DMS 273 (cell line): Measurements from ENCODE around the gene PLSCR3.
A peak's percentile ranks its signal among the peaks of the same experiment; 100 is the strongest.
"Not testable (repeated sequence)": the region's sequence is repeated elsewhere in the genome, so short reads cannot be mapped to it uniquely, and the experiment has no call there.

Experiments used
- DNase-seq: peaks from one replicate; lab custom pipeline; 2025; ENCODE audit not compliant: unreplicated experiment; lab: John Stamatoyannopoulos, UW

The PLSCR3 gene

DNA sequence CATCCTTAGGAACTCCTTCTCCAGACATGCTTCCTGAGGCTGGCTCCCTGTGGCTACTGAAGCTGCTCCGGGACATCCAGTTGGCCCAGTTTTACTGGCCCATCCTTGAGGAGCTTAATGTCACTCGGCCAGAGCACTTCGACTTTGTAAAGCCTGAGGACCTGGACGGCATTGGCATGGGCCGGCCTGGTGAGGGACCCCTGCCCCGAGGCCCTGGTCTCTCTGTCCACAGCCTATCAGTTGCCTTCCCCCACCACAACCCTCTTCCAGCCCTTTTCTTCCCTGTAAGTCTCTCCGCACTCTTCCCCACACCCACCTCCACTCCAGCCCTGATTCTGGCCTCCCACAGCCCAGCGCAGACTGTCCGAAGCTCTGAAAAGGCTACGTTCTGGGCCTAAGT lies 11.4 kb downstream of the PLSCR3 start:
- DNase-seq: no peak

GRCh38 chr17:7380855-7381683 lies 13.3 kb downstream of the PLSCR3 start, which contains the start of gene TNK1:
TNK1 (plus strand) TSS chr17:7381089; CDS start chr17:7382927, 1,838 bp downstream.
- DNase-seq: peak; percentile 11

DNA sequence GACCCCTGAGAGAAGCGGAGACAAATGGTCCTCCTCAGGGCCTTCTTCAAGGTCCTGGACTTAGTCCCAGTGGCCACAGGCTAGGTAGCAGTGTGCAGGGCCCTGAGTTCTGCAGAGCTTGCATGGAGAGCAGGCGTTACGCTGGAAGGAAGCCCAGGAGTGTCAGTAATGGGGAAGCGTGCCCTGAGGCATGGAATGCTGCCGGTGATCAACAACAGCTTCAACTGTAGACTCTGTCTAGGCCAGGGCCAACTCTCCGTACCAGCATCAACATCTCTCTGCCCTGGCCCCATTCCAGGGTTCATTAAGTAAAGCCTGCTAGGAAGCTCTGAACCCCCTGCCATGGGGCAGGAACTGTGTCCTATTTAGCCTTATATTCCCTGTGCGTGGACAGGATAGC lies 14.0 kb downstream of the PLSCR3 start:
- peak; percentile 43 for DNase-seq

DNA sequence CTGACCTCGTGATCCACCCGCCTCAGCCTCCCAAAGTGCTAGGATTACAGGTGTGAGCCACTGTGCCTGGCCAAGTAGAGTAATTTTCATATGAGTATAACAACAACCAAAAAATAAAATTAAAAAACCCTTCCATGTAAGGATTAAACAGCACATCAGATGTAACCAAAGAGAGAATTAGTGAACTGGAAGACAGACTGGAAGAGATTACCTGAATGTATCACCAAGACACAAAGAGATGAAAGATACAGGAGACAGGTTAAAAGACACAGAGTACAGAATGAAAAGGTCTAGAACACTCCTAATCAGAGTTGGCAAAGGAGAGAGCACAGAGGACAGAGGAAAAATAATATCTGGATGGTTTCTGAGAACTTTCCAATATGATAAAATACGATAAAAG lies 15.2 kb downstream of the PLSCR3 start:
- DNase-seq: no peak

- no peak for DNase-seq
Observed at GRCh38 chr17:7374353-7374752, 20.0 kb downstream of the PLSCR3 start.

DNA sequence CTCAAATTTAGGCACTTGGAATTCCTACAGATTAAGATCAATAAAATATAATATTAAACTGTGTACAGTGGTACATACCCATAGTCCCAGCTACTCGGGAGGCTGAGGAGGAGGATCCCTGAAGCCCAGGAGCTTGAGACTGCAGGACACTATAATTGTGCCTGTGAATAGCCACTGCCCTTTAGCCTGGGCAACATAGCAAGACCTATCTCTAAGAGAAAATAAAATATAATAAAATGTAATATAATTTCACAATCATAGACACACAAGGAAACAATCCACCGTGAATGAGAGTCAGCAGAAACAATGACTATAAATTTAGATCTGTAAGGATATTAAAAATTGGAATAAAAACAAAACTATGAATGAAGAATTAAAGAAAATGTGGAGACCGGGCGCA lies 23.5 kb downstream of the PLSCR3 start:
- no peak for DNase-seq

DNA sequence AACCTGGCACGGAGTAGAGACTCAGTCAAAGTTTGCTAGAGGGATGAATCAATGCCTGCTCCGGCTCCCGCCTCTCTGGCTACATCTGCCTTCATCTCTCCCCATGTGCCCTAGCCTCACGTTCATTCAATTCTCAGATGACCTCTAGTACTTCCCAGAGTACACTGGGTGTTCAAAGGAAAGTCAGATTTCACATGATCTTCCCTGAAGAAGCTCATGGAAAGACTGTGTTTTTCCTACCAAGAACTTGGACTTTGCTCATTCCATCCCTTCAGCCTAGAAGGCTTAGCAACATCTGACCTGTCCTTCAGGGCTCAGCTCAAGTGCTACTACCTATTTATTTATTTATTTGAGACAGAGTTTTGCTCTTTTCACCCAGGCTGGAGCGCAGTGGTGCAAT lies 24.5 kb downstream of the PLSCR3 start:
- no peak for DNase-seq

- DNase-seq: not testable (repeated sequence)
Observed at GRCh38 chr17:7368599-7368994, 25.7 kb downstream of the PLSCR3 start.

GRCh38 chr17:7367918-7368598 lies 26.3 kb downstream of the PLSCR3 start:
- no peak for DNase-seq

GRCh38 chr17:7367083-7367482 lies 27.2 kb downstream of the PLSCR3 start:
- DNase-seq: no peak

DNA sequence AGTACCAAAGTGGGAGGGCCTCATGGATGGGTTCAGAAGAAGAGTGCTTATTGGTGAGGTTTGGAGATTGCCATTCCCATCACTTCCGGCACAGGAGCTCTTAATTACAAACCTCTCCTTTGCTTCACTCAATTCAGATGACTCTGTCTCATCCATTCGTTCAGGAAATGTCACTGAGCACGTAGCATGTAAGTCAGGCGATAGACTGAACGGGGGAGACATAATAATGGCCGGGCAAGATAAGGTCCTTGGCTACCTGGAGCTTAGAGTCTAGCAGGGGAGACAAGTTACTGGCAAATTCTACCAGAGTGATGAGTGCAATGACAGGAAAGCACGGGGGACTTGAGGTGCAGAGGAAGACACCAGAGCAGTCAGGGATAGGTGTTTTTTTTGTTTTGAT lies 28.4 kb downstream of the PLSCR3 start:
- DNase-seq: not testable (repeated sequence)

GRCh38 chr17:7363311-7363710 lies 31.0 kb downstream of the PLSCR3 start:
- DNase-seq: no peak

GRCh38 chr17:7361906-7362305 lies 32.4 kb downstream of the PLSCR3 start:
- no peak for DNase-seq

GRCh38 chr17:7357381-7357780 lies 36.9 kb downstream of the PLSCR3 start:
- DNase-seq: no peak

- no peak for DNase-seq
Observed at GRCh38 chr17:7356756-7357155, 37.6 kb downstream of the PLSCR3 start.

DNA sequence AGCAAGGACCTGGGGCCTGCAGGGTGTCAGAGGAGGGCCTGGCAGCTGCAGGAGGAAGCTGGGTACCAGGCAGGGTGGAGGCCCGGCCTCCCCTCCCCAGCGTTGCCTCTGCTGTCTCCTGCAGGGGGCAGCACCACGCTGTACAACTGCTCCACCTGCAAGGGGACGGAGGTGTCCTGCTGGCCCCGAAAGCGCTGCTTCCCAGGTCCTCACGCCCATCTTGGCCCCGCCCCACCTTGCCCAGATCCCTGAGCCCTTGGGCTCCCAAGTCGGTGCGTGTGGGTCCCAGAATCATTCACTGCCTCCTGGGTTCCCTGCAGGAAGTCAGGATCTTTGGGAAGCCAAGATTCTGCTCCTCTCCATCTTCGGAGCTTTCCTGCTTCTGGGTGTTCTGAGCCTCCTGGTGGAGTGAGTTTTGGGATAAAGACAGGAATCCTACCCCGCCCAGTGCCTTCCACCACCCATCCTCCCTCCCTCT lies 38.2 kb downstream of the PLSCR3 start:
- DNase-seq: peak; percentile 81

GRCh38 chr17:7355573-7355972 lies 38.8 kb downstream of the PLSCR3 start:
- no peak for DNase-seq

GRCh38 chr17:7355053-7355452 lies 39.3 kb downstream of the PLSCR3 start, which contains the start of gene TMEM95:
TMEM95 (plus strand) TSS chr17:7355156; CDS start chr17:7355205, 49 bp downstream.
- peak; percentile 59 for DNase-seq

- DNase-seq: peak; percentile 60
Observed at GRCh38 chr17:7354262-7354843, 40.0 kb downstream of the PLSCR3 start.

DNA sequence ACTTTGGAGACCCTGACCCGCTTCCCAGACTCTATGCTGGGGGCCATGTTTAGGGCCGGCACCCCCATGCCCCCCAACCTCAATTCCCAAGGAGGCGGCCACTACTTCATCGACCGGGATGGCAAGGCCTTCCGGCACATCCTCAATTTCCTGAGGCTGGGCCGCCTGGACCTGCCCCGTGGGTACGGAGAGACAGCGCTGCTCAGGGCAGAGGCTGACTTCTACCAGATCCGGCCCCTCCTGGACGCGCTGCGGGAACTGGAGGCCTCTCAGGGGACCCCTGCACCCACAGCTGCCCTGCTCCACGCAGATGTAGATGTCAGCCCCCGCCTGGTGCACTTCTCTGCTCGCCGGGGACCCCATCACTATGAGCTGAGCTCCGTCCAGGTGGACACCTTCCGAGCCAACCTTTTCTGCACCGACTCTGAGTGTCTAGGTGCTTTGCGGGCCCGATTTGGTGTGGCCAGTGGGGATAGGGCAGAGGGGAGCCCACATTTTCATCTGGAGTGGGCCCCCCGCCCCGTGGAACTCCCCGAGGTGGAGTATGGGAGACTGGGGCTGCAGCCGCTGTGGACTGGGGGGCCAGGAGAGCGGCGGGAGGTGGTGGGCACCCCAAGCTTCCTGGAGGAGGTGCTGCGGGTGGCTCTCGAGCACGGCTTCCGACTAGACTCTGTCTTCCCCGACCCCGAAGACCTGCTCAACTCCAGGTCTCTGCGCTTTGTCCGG lies 41.3 kb downstream of the PLSCR3 start:
- no peak for DNase-seq

DNA sequence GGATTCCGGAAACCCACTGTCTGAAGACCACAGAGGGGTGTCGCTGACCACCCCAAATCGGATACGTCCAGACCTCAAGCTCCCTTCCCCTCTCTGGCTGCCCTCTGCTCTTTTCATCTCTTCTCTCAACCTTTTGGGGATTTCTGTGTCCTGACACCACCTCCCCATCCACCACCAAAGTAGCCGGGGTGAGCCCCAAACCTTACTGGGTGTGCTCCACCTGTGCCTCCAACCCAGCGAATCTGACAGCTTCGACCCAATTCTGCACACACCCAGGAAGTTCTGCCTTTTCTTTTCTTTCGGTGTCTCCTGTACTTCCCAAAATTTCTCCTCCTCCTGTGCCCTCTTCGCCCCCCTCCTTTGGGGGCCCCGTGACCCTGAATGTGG lies 41.8 kb downstream of the PLSCR3 start:
- no peak for DNase-seq
